Measurements from ENCODE around the gene ZNF407.

- TF ChIP-seq YY1 (IDR thresholded peaks at IDR 0.05; ENCODE audit: low read depth) (no peak), FOXM1 (IDR thresholded peaks at IDR 0.05; ENCODE audit: borderline replicate concordance, low read depth) (no peak), TCF12 (IDR thresholded peaks at IDR 0.05; ENCODE audit: low read depth) (no peak), RAD21 (IDR thresholded peaks at IDR 0.05; ENCODE audit: low read depth) (no peak), EGR1 (IDR thresholded peaks at IDR 0.05) (no peak), CEBPB (IDR thresholded peaks at IDR 0.05) (no peak), TEAD4 (IDR thresholded peaks at IDR 0.05) (no peak)
Observed at GRCh38 chr18:75114231-75114764, 516.6 kb downstream of the ZNF407 start.

Data from Ishikawa (cell line).